HG03139 (cell line): Measurements from ENCODE around the gene MPPED1.

Experiments used
- ATAC-seq: cut with Tn5 transposase; IDR thresholded peaks from one replicate; pipeline ENCODE4 v1.9.1; 2021; ENCODE audit not compliant: unreplicated experiment

MPPED1 gene

GRCh38 chr22:43514476-43515157 is 102.8 kb downstream of the MPPED1 start:
- ATAC-seq: no peak

- ATAC-seq: no peak
Measured at GRCh38 chr22:43515411-43515810, 103.6 kb downstream of the MPPED1 start.

- no peak for ATAC-seq
Measured at GRCh38 chr22:43515902-43516301, 104.1 kb downstream of the MPPED1 start.

DNA sequence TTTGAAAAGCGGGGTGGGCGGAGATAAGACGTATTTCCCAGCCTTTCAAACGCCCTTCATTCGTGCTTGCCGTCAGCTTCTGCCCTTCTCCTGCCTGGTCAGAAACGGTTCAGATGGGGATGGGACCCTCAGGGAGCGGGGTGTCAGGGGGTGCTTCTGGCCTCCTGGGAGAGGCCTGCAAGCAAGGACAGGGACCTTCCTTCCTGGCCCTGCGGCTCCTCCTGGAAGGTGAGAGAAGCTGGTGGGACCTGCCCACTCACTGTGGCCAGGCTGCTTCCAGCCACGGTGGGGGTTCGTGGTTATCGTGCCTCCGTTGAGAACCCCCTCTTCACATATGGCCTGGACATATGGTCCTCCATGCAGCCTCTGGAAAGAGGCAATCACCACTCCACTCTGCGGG is 104.6 kb downstream of the MPPED1 start:
- ATAC-seq: no peak

GRCh38 chr22:43516996-43517635 is 105.3 kb downstream of the MPPED1 start:
- no peak for ATAC-seq

- no peak for ATAC-seq
Measured at GRCh38 chr22:43520632-43521039, 108.8 kb downstream of the MPPED1 start.

DNA sequence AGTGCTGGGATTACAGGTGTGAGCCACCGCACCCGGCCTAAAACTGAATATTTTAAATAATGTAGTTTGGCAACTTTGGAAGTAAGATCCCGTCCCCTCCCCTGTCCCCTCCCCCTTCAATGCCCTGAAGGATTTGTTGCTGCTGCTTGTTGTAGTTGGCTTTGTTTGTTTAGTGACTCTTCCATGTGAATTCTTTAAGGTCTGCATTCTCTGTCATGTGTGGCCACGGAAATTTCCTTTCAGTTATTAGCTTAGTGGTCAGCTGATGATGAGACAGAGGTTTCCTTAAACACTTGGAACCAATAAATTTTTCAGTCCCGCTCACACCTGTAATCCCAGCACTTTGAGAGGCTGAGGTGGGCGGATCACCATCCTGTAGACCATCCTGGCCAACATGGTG is 109.9 kb downstream of the MPPED1 start:
- ATAC-seq: no peak

DNA sequence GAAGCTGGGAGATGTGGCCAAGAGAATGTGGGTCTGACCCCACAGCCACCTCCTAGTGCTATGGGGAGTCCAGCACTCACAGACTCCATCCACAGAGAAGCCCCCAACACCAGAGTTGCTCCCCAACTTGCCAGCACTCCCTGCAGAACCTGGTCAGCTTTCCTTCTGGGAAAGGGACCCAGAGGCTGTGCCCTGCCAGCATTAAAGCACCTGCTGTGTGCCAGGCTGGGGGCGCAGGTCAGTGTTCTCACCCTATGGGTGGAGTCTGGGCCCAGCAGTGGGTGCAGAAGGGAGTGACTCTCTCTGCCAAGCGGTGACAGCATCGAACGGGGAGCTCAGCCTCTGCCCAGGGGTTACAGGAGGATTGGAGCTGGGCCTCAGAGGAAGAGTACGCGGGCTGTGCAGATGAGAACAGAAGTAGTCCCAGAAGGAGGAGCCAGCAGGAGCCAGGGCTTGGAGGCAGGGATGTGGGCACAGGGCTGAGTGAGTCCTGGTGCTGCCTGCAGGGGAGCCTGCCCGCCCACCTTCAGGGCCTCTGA is 114.4 kb downstream of the MPPED1 start:
- no peak for ATAC-seq

GRCh38 chr22:43526946-43527345 is 115.1 kb downstream of the MPPED1 start:
- no peak for ATAC-seq

- ATAC-seq: no peak
Measured at GRCh38 chr22:43528601-43529360, 117.0 kb downstream of the MPPED1 start.

DNA sequence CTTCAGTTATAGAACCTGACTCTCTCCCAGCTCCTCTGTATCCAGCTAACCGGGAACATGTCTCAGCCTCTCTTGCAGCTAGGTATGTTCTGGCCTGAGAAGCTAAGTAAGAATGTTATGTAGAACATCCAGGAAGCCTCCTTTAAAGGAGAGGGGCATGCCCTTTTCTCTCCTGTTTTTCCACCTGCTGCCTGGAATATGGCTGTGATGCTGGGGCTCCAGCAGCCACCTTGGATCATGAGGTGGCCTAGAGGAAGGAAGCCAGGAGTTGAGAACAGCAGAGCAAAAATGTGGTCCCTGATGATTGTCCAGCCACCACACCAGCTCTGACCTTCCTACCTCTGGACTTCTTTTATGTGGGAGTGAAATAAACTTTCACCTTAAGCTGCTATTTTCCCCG is 117.6 kb downstream of the MPPED1 start:
- ATAC-seq: no peak

GRCh38 chr22:43529934-43530333 is 118.1 kb downstream of the MPPED1 start:
- no peak for ATAC-seq

DNA sequence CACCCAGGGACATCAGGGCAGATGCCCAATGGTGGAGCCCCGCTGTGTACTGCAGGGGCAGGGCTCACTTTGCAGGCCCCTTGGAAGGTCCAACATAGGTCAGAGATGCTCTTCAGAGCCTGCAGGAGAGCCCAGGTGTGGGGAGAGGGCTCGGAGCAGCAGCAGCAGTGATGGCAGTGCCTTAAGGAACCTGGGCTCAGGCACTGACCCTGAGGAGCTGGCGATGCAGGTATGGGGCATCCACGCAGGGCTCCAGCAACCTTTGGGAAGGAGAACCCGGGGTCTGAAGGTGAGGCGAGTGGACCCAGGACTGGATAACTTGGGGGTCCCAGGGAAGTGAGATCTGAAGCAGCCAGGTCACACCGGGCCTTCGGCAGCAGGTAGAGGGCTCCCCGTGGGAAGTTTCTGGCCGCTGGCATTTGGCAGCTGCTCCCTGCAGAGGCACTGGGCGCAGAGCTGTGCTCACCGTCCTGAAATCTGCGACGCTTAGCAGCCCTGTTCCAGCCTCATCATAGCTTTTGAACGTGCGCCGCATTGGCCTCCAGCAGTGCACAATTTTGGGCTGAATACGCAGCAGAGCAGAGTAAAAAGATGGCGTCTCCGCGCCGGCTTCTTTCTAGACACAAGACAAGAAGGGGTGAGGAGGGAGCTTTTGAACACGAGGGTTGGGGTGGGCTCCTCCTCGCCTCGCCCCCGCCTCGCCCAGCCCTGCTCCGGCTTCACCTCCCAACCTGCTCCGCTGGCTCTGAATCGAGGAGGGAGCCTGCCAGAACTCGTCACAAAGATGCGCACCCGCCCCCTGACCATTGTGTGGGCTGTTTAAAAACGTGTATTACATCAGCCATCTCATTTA is 118.8 kb downstream of the MPPED1 start:
- no peak for ATAC-seq

GRCh38 chr22:43531651-43532050 is 119.8 kb downstream of the MPPED1 start:
- ATAC-seq: no peak

GRCh38 chr22:43532301-43533155 is 120.7 kb downstream of the MPPED1 start:
- ATAC-seq: no peak

GRCh38 chr22:43533156-43533530 is 121.3 kb downstream of the MPPED1 start:
- no peak for ATAC-seq

DNA sequence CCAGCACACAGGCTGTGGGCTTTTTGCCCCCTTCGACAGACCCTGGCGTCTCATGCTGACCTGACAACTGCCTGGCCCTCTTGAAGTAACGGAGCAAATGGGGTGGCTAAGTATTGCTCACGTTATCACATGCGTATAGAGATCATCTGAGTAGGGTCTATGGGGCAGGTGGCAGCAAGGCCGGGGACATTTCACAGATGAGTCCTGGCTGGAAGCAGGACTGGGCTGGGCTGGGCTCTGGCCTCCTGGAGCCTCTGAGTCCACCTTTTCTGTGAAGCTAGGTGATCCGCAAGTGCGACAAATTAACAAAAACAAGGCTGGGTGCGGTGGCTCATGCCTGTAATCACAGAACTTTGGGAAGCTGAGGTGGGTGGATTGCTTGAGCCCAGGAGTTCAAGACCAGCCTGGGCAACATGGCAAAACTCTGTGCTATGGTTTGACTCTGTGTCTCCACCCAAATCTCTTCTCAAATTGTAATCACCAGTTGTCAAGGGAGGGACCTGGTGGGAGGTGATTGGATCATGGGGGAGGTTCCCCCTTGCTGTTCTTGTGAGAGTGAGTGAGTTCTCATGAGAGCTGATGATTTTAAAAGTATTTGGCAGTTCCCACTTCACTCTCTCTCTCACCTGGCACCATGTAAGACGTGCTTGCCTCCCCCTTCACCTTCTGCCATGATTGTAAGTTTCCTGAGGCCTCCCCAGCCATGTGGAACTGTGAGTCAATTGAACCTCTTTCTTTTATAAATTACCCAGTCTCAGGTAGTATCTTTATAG is 122.0 kb downstream of the MPPED1 start:
- ATAC-seq: no peak

GRCh38 chr22:43534916-43535315 is 123.1 kb downstream of the MPPED1 start:
- ATAC-seq: no peak

DNA sequence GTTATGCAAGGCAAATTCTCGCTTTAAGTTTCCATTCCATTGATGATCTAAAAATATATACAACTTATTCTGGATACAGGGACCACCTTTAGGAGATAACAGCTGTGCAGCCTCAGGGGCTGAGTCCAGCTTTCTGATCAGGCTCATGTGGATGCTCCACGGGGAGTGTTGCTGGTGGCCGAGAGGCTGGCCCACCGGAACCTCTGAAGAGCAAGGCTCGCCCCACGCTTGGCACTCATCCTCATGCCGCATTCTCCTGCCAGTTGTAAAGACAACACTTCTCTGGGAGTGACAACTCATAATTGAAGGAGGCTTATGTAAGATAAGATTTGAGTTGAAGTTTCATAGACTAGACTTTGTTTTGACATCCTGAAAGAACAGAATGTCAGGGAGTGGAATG is 123.5 kb downstream of the MPPED1 start:
- ATAC-seq: no peak
